ENCODE results near the gene SDHAF2.

DNA sequence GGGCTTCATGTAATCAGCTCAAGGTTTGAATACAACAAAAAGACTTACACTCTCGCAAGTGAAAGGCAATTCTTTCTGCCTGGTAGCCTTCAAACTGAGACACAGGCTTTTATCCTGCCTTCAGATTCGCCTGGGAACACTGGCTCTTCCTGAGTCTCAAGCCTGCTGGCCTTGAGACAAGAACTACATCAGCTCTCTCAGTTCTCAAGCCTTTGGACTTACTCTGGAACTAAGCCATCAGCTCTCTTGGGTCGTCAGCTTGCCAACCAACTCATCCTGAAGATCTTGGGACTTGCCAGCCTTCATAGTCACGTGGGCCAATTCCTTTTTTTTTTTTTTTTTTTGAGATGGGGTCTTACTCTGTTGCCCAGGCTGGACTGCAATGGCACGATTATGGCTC lies 42.9 kb downstream of the SDHAF2 start:
- TF ChIP-seq CTCF (IDR thresholded peaks at IDR 0.05 in 4 of 5, conservative IDR thresholded peaks at IDR 0.05 in 1 of 5) (no peak), POLR2A (IDR thresholded peaks at IDR 0.05) (no peak)

All from gastrocnemius medialis (tissue), 4 donors.